Loucy (cell line): ENCODE data around the gene ADARB2.

Source experiments
- H2AFZ ChIP-seq: fragments of 200-600 bp; sonication (generic); 2 replicates; pipeline ENCODE4 v1.6.0; 2016; ENCODE audit warnings: antibody characterized with exemption, mild to moderate bottlenecking, low read length, moderate library complexity
- H3F3A ChIP-seq: fragments of 200-600 bp; 2 replicates; pipeline ENCODE4 v1.6.0; 2016; ENCODE audit warnings: antibody characterized with exemption, low read depth, mild to moderate bottlenecking
- H3K27me3 ChIP-seq: fragments of 200-600 bp; sonication (generic); 2 replicates; pipeline ENCODE4 v1.6.1; 2014; ENCODE audit warnings: low read length, mild to moderate bottlenecking; ENCODE audit not compliant: insufficient read depth, poor library complexity, severe bottlenecking
- H3K36me3 ChIP-seq: fragments of 200-600 bp; sonication (generic); 2 replicates; pipeline ENCODE4 v1.6.1; 2016; ENCODE audit warnings: low read length; ENCODE audit not compliant: insufficient read depth
- H3K4me1 ChIP-seq: fragments of 200-600 bp; sonication (generic); 2 replicates; pipeline ENCODE4 v1.5.1; 2014; ENCODE audit warnings: low read length, mild to moderate bottlenecking; ENCODE audit not compliant: insufficient read depth, poor library complexity, severe bottlenecking
- H3K4me2 ChIP-seq: fragments of 200-600 bp; sonication (generic); 2 replicates; pipeline ENCODE4 v1.6.0; 2014; ENCODE audit warnings: antibody characterized with exemption, low read length, low read depth, mild to moderate bottlenecking; ENCODE audit not compliant: poor library complexity, severe bottlenecking
- H3K4me3 ChIP-seq: fragments of 200-600 bp; sonication (generic); 2 replicates; pipeline ENCODE4 v1.5.1; 2014; ENCODE audit warnings: low read length, mild to moderate bottlenecking, mixed read lengths; ENCODE audit not compliant: poor library complexity, severe bottlenecking
- H3K79me2 ChIP-seq: fragments of 200-600 bp; sonication (generic); 2 replicates; pipeline ENCODE4 v1.6.1; 2014; ENCODE audit warnings: low read length; ENCODE audit not compliant: insufficient read depth
- H3K9ac ChIP-seq: fragments of 200-600 bp; sonication (generic); 2 replicates; pipeline ENCODE4 v1.6.0; 2014; ENCODE audit warnings: mild to moderate bottlenecking, low read depth, low read length, moderate library complexity; ENCODE audit not compliant: poor library complexity, severe bottlenecking
- H3K9me2 ChIP-seq: fragments of 200-600 bp; sonication (generic); replicated peaks from 2 replicates; pipeline ENCODE4 v1.6.1; 2016; ENCODE audit warnings: low read depth, low read length, mixed read lengths
- H3K9me3 ChIP-seq: fragments of 200-600 bp; sonication (generic); 2 replicates; pipeline ENCODE4 v1.6.1; 2014; ENCODE audit warnings: mild to moderate bottlenecking, antibody characterized with exemption, low read length, low read depth; ENCODE audit not compliant: insufficient read depth
- H4K20me1 ChIP-seq: fragments of 200-600 bp; sonication (generic); 2 replicates; pipeline ENCODE4 v1.6.0; 2014; ENCODE audit warnings: antibody characterized with exemption, low read length, mild to moderate bottlenecking; ENCODE audit not compliant: insufficient read depth, poor library complexity, severe bottlenecking
- EZH2phosphoT487 ChIP-seq: fragments of 200-600 bp; IDR thresholded peaks from 2 replicates; pipeline ENCODE4 v1.6.1; 2018; ENCODE audit warnings: antibody characterized with exemption, mild to moderate bottlenecking, moderate library complexity, borderline replicate concordance
- TF ChIP-seq, protein P1 (sequence below): fragments of 200-600 bp; sonication (generic); conservative IDR thresholded peaks from 2 replicates; pipeline ENCODE4 v1.5.1; 2014; ENCODE audit warnings: mild to moderate bottlenecking, antibody characterized with exemption, low read length

Gene ADARB2

DNA sequence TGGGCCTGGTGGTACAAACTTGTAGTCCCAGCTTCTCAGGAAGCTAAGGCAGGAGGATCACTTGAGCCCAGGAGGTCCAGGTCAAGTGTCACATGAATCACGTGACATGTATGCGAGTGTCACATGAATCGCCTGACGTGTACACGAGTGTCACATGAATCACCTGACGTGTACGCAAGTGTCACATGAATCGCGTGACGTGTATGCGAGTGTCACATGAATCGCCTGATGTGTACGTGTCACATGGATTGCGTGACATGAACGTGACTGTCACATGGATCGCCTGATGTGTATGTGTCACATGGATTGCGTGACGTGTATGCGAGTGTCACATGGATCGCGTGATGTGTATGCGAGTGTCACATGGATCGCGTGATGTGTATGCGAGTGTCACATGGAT, 9.5 kb upstream of the ADARB2 start:
- H3K4me1 ChIP-seq, result no peaks in the 10 kb centered on the region
- H3F3A ChIP-seq, result no peaks in the 10 kb centered on the region
- H2AFZ ChIP-seq, result no peak overlapping the region
- H3K27me3 ChIP-seq, result no peaks in the 10 kb centered on the region
- no peaks in the 10 kb centered on the region for H4K20me1 ChIP-seq
- no peak overlapping the region for H3K4me3 ChIP-seq
- H3K36me3 ChIP-seq, result no peaks in the 10 kb centered on the region
- H3K9ac ChIP-seq, result no peak overlapping the region
- peaks cover 3% of the 10 kb centered on the region; the same call in 1 of the 2 replicates for H3K9me3 ChIP-seq
- TF ChIP-seq, protein P1, sequence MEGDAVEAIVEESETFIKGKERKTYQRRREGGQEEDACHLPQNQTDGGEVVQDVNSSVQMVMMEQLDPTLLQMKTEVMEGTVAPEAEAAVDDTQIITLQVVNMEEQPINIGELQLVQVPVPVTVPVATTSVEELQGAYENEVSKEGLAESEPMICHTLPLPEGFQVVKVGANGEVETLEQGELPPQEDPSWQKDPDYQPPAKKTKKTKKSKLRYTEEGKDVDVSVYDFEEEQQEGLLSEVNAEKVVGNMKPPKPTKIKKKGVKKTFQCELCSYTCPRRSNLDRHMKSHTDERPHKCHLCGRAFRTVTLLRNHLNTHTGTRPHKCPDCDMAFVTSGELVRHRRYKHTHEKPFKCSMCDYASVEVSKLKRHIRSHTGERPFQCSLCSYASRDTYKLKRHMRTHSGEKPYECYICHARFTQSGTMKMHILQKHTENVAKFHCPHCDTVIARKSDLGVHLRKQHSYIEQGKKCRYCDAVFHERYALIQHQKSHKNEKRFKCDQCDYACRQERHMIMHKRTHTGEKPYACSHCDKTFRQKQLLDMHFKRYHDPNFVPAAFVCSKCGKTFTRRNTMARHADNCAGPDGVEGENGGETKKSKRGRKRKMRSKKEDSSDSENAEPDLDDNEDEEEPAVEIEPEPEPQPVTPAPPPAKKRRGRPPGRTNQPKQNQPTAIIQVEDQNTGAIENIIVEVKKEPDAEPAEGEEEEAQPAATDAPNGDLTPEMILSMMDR, result no peak
- TF ChIP-seq EZH2phosphoT487, result no peak
- H3K79me2 ChIP-seq, result no peaks in the 10 kb centered on the region
- H3K4me2 ChIP-seq, result no peak overlapping the region
- H3K9me2 ChIP-seq, result no peaks in the 10 kb centered on the region

DNA sequence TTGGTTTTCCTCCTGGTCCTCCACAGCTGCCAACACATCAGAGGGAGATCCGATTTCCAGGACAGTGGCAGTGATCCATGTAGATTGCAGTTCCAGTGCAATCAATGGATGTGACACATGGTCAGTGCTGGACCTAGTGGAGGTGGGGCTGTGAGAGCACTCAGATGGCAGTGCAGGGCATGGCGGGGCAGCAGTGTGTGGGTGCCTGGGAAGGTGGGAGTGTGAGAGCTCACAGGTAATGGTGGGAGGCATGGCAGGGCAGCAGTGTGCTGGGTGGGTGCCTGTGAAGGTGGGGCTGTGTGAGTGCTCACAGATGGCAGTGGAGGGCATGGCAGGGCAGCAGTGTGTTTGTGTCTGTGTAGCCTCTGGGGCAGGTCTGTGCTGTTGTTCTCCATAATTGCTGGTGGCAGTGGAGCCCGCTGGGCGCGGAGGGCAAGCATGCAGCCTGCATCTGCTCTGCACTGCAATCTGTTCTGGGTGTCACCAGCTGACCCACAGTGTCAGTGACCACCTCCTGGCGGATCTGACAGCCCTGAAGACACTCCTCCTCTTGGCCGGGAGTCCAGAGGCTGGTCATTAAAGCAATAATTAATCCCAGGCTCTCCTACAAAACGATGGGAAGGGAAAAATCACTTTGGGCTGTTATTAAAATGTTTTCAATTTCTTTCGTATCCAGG, 8.6 kb upstream of the ADARB2 start:
- Histone ChIP-seq H4K20me1 (no peaks in the 10 kb centered on the region), H3K4me1 (no peaks in the 10 kb centered on the region), H3K79me2 (no peaks in the 10 kb centered on the region), H3K9me3 (peaks cover 3% of the 10 kb centered on the region; the same call in 1 of the 2 replicates), H2AFZ (no peak overlapping the region), H3K36me3 (no peaks in the 10 kb centered on the region), H3K4me3 (no peak overlapping the region), H3F3A (no peaks in the 10 kb centered on the region), H3K9ac (no peak overlapping the region), H3K9me2 (no peaks in the 10 kb centered on the region), H3K4me2 (no peak overlapping the region), H3K27me3 (no peaks in the 10 kb centered on the region)
- TF ChIP-seq, protein P1, result no peak
- TF ChIP-seq EZH2phosphoT487, result no peak

DNA sequence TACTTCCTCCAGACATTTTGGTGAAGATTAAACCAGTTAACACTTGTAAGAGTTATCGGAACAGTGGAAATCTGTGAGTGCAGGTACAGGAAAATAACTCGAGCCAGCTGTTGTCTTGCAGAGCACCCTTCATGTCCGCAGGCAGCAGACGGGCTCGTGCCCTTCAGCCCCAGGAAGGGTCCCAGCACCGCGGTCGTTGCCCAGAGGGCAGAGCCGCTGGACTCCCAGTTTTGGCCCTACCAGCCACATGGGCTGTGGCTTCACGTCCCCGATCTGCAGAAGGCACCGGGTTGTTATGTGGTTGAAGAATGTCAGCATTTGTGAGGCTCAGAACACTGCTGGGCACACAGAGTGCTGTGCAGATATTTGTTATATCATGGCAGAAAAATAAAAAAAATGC, 7.2 kb upstream of the ADARB2 start:
- no peak overlapping the region for H3K9ac ChIP-seq
- H3K36me3 ChIP-seq, result no peaks in the 10 kb centered on the region
- peaks cover 2% of the 10 kb centered on the region; the same call in 1 of the 2 replicates for H3K9me3 ChIP-seq
- no peak overlapping the region for H3K4me3 ChIP-seq
- H3K9me2 ChIP-seq, result no peaks in the 10 kb centered on the region
- peaks cover 8% of the 10 kb centered on the region for H3K27me3 ChIP-seq
- no peak overlapping the region for H3K4me2 ChIP-seq
- no peaks in the 10 kb centered on the region for H3K4me1 ChIP-seq
- no peaks in the 10 kb centered on the region for H3F3A ChIP-seq
- H2AFZ ChIP-seq, result no peak overlapping the region
- H3K79me2 ChIP-seq, result no peaks in the 10 kb centered on the region
- no peaks in the 10 kb centered on the region for H4K20me1 ChIP-seq
- no peak for TF ChIP-seq EZH2phosphoT487
- TF ChIP-seq, protein P1, result no peak
